Gastroesophageal sphincter (tissue), 3 donors: Measurements from ENCODE around the gene S1PR1.
"Not testable (repeated sequence)": the region's sequence is repeated elsewhere in the genome, so short reads cannot be mapped to it uniquely, and the experiment has no call there.

ENCODE experiments used
- EP300 ChIP-seq: sonication (generic); formaldehyde crosslinking; IDR thresholded peaks from one replicate; pipeline ENCODE4 v1.6.1; 2017; ENCODE audit warnings: antibody characterized with exemption, mild to moderate bottlenecking
- POLR2AphosphoS5 ChIP-seq: sonication (generic); formaldehyde crosslinking; IDR thresholded peaks from one replicate; pipeline ENCODE4 v1.6.1; 2017; ENCODE audit warnings: antibody characterized with exemption
- TF ChIP-seq, protein P1 (sequence below), 4 experiments: fragments of 200-600 bp in 2 of 4; fragments of 450-650 bp in 2 of 4; sonication (generic) in 1 of 4; IDR thresholded peaks; one replicate each; pipeline ENCODE4 v1.5.1; 2017 to 2019; ENCODE audit warnings: antibody characterized with exemption in 4 of 4, mild to moderate bottlenecking in 2 of 4, moderate library complexity in 2 of 4

DNA sequence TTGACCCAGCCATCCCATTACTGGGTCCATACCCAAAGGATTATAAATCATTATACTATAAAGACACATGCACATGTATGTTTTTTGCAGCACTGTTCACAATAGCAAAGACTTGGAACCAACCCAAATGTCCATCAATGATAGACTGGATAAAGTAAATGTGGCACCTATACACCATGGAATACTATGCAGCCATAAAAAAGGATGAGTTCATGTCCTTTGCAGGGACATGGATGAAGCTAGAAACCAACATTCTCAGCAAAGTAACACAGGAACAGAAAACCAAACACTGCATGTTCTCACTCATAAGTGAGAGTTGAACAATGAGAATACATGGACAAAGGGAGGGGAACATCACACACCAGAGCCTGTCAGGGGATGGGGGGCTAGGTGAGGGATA is 47.9 kb upstream of the S1PR1 start:
- TF ChIP-seq POLR2AphosphoS5, EP300: not testable (repeated sequence)
- TF ChIP-seq, protein P1, sequence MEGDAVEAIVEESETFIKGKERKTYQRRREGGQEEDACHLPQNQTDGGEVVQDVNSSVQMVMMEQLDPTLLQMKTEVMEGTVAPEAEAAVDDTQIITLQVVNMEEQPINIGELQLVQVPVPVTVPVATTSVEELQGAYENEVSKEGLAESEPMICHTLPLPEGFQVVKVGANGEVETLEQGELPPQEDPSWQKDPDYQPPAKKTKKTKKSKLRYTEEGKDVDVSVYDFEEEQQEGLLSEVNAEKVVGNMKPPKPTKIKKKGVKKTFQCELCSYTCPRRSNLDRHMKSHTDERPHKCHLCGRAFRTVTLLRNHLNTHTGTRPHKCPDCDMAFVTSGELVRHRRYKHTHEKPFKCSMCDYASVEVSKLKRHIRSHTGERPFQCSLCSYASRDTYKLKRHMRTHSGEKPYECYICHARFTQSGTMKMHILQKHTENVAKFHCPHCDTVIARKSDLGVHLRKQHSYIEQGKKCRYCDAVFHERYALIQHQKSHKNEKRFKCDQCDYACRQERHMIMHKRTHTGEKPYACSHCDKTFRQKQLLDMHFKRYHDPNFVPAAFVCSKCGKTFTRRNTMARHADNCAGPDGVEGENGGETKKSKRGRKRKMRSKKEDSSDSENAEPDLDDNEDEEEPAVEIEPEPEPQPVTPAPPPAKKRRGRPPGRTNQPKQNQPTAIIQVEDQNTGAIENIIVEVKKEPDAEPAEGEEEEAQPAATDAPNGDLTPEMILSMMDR (IDR thresholded peaks at IDR 0.05): not testable (repeated sequence)
